Occipital lobe (tissue), 2 donors: ENCODE results near the gene MPPED2. TPM values are rescaled to one million over a fixed set of nuclear protein-coding genes. Genes with fewer than 3 reads are reported as not detected.
A peak's percentile ranks its signal among the peaks of the same experiment; 100 is the strongest.
"Not testable (repeated sequence)": the region's sequence is repeated elsewhere in the genome, so short reads cannot be mapped to it uniquely, and the experiment has no call there.

Experiments used
- DNase-seq: peaks from one replicate; lab custom pipeline; 2025; lab: John Stamatoyannopoulos, UW
- total RNA-seq: library from RNA; depleted of rRNA; stranded (reverse); fragments of >200 nt; gene quantifications from one replicate; pipeline ENCODE4 v1.2.3, GENCODE V29; 2014

Gene MPPED2
- total RNA-seq, 1 donor from 2014 or later = 70.5 TPM

DNA sequence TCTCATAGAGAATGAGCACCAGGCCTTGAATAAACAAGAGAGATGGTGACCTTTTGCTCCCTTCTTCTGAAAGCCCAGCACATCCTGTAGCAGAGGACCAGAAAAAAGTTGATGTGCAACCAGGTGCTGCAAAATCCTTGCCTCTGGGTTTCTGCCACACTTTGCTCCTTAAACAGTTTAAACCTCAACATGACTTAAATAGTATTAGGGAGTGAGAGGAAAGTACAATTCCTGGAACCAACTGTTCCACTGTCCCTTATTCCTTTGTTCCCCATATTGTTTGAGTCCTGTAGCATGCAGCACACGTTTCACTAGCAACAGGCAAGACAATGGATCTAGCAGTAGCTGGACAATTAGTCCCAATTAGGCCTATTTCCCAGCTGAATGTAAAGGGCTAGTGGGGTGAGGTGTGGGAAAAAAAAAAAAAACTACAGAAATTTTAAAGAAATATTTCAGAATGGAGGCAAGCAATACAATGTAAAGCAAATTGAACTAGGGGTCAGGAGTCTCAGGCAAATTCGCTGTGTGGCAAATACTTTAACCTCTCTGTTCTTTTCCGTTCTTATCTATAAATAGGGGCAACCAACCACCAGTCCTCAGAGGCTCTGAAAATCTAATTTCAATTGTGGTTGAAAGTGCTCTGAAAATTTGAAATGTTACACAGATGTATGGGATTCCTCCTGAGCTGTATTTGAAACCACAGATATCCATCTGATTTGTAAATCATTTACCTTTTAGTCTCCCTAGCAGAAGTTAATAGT lies 6.6 kb downstream of the MPPED2 start:
- no peak for DNase-seq

DNA sequence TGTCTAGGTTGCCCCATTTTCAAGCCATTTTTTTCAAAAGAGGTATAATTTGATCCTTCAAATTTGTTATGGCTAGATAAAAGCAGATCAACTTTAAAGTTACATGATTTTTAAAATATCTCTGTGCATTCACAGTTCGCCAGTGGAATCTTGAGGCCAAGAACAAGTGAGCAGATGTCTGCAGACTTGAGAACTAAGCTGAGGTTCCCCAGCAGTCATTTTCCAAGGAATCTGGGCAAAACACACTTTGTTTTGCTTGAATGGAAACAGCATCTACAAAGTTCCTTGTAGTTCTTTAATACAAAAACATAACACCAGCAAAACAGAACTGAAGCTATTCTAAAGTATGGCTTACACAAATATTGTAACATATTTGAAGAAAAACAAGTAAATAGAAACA lies 7.7 kb downstream of the MPPED2 start:
- DNase-seq = no peak

DNA sequence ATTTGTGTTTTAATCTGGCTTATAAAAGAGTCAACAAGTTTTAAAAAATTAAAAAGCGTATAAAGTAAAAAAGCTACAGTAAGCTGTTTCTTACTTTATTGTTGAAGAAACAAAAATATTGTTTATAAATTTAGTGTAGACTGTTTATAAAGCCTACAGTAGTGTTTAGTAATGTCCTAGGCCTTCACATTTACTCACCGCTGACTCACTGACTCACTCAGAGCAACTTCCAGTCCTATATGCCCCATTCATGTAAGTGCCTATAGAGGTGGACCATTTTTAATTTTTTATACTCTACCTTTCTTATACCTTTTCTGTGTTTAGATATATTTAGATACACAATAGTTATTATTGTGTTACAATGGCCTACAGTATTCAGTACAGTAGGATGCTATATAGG lies 12.2 kb downstream of the MPPED2 start:
- no peak for DNase-seq

DNA sequence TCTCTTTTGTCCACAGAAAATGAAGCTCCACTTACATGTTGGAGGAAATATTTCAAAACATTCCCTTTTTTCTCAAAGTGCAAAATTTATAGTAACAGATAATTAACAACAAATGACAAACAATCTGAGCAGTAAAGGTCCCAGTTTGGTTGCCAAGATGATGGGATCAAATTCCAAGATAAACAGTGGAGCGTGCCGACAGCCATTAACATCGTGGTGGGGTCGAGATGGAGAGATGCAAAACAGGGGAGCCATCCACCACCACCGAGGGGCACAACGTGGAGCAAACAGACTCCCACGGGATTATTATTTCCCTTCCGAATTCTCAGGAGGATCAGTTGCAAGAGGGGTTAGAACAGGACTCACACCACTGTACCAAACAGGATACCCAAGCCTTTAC lies 17.2 kb downstream of the MPPED2 start:
- no peak for DNase-seq

DNA sequence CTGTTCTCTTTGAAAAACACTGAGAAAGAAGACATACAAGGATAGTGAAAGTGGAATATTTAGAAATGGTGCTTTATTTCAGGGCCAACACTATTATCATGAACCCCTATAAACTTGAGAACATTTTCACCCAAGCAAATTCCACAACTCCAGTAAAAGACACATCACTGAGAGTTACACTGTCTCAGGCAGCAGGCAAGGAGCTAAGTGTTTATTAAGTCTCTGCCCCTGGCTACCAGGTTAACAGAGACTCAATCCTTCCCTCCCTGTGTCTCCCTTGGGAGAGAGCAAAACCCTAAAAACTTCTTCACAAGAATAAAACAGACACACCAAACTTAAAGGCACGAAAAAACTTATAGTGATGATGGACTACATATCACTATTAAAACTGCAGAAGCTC lies 18.5 kb downstream of the MPPED2 start:
- DNase-seq = no peak

DNA sequence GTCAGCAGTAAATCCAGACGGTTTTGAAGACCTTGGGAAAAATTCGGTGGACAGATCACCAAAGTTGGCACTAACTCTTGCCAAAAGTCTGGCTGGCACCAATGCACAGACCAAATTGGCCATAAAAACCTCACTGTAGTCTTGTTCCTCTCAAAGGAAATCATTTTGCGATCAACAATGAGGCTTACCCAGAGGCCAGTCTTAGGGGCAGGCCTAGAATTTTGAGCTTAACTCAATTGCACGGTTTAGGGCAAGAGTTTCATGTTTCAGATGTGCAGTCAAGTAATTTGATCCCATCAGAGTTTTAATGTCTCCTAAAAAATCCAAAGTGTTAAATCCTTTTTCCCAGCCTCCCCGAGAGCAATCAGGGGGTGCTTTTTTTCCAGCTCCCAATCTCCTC lies 19.0 kb downstream of the MPPED2 start:
- DNase-seq = no peak

DNA sequence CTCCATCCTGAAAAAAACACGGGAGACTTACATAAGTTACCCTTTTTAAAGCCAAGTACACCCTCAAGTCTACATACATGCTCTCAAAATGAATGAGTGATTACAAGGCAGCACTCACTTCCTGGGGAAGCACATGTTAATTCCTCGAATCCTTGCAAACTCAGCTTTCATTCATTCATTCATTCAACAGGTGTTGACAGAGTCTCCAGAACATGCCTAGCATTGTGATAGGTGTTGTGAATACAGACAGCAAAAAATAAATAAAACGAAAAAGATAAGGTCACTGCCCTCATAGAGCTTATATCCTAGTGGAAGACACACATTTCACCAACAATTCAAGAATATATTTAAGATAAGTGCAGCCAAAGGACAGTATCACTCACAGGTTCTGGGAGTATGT lies 19.7 kb downstream of the MPPED2 start:
- no peak for DNase-seq

DNA sequence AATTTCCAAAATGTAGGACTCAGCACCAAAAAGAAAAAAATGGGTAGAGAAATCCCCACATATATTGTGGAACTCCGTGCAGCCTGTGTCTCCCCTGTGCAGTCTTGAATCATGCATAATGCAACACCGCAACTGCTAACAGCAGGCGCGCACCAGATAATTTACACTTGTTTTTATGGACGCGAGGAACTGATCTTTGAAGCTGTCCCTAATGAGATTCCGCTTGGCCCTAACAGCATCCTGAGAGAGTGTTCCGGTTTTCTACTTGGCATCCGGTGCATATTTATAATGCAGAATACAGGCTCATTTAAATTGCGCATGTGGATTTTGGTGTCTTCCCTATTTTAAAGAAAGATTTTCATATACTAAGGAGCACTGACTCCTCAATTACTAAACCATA lies 21.1 kb downstream of the MPPED2 start:
- peak; percentile 24 for DNase-seq

DNA sequence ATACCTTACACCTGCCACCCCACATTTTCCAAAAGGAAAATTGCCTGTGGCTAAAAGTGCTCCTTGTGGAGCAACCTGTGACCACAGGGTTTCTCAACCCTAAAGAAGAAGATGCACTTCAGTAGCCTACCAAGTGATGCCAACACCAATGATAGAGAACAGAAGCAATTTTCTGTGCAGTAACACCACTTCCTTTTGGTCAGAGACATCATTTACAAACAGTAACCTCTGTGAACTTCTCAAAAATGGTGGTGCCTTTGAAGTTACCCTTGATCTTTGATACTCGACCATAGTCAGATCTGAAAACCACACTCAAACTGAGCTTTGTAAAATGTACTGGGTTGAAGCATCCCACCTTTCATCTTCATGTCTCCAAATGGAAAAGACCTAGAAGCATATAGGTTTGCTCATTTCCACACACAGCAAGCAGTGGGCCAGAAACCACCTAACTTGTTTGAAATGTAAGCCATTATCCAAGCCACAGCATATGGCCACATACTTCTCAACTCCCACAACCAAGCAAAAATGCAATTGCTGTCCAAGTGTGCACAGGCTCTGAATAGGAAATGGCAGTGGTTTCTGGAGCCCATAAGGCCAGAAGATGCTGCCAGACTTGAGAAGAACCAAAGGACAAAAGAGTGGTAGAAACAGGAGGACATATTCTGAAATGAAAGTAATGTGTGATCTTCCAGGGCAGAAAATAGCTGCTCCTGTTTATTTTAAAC lies 24.3 kb downstream of the MPPED2 start:
- no peak for DNase-seq

DNA sequence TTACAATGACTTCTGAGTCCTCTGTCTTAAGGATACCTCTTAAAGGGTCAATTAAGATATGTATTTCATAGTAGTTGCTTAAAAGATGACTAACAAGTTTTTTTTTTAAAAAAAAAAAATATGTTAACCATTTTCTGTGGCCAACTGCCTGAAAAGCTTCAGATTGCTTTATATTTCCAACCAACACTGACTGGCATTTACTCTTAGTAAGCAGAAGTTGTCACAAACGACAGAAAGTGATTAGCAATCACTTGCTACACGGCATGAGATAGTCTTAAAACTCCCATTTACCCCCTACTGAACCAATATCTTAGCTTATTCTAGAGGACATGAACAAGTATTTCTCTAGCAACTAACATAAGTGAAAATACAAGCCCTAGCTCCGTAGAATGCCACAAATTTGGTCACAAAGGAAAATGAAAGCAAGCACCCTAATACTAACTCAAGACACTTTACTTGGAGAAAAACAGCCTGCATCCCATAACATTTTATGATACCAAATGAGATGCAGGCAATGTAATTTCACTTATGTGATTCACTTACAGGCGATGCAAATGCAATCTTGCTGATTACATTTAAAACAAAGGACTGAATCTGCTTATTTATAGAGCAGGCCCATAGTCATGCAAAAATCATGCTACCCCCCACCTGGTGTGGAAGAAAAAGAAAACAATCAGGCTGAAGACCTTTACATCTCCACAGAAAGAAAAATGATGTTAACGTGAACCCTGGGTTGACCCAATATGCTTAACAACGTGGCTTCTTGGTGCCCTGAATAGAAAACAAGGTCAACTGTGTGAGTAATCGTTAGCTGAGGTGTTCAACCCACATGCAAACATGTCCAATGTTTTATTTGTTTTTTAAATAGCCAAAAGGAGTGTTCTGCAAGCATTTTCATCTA lies 25.7 kb downstream of the MPPED2 start:
- no peak for DNase-seq

DNA sequence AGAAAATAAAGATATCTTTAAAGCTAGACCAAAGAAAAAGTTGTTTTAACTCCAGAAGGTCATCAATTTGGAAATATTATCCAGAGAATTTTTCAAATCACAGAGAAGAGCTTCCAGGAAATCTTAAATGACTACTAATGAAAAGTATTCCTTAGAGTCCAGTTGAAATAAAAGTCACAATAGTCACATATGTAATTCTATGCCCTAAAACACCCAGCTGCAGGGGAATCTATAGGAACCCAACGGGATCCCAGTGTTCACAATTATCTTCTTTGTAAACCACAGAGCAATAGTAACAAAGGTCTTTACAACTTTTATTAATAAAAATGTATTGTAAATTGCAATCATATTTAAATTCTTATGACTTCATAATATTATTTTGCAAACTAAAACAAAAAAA lies 27.1 kb downstream of the MPPED2 start:
- DNase-seq = no peak

DNA sequence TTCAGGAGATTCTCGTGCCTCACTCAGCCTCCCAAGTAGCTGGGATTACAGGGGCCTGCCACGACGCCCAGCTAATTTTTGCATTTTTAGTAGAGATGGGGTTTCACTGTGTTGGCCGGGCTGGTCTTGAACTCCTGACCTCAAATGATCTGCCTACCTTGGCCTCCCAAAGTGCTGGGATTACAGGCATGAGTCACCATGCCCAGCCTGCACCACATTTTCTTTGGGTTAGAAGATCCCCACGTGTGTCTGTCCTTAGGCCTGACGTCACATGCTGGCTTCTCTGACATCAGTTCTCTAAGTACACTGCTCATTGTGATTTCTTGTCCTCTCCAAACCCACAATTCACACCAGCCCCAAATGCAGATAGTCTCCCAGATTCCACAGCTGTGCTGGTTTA lies 31.6 kb downstream of the MPPED2 start:
- DNase-seq = not testable (repeated sequence)

DNA sequence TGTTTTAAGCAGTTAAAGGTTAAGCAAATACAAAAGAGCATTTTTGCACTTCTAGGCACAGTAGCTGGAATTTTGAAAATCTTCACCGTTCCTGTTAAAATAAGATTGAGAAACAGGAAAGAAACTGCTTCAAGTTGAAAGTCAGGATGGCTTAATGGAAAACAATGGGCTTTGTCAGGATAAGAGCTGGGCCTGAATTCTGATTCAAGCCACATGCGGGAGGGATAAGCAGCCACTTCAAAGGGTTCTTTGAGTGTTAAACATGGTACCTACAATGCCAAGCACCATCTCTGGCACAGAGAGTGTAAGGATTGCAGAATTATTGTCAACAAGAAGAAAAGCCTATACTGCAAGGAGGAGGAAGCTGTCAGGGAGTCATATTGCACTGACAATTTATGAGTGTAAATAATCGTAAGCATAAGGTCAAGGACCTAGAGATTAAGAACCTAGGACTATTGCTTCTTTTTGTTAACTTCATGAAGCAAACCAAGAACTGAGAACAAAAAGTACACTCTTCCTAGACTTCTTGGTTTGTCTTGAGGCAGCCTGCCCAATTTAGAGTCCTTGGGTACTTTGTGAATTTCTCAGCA lies 32.5 kb downstream of the MPPED2 start:
- no peak for DNase-seq

DNA sequence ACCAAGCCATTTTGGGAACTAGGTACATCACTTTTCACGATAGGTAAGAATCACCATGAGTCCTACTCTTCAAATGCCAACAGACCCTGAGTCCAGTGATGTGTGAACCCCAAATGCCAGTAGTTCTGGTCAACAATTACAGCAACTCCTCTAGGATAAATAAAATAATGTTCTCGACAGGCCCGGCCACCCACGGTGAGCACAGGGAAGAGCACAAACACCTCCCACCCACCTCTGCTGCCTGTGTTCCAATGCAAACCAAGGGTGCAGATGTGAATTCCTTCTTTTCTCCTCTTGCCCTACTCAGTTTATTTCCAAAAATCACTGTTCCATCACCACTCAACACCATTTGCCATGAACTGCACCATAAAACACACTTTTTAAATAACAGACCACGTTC lies 33.3 kb downstream of the MPPED2 start:
- peak; percentile 10 for DNase-seq

DNA sequence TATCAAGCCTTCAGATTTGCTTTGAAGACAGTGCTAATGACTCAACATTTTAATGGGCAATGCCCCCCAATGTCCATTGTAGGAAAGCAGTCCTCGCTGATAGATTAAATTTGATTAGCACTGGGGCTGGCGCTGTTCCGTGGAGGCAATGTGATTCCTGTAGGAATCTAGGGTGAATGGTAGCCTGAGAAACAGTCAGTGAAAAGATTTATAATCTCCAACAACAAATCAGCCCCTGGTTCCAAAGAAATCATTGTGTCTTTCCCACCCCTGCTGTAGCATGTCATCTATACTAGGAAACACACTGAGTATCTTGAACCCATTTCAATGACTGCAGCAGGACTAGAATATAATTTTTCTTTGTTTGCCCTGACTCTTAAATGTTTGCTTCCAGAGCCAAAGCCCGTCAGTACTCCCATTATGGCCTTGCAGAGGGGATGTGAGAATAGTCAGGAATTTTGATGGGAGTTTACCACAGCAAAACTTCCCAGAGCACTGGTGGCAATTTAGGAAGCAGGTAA lies 36.1 kb downstream of the MPPED2 start:
- no peak for DNase-seq

DNA sequence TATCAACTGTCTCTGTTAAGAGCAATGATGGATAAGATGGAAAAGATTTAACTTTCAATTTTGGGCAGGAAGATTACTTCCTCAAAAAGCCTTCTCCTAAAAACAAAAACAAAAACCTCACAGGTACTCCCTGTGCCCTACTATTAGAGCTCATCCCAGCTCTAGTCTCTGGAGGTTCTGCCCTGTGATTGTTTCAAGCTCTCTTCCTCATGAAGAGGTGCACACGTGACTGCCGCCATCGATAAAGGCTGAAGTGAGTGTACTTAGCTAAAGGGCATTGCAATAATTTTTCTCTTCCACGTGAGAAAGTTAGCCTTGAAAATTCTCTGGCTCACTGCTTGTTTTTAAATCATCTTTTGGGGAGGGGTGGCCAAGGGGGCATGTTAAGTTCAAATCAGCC lies 36.6 kb downstream of the MPPED2 start:
- no peak for DNase-seq

DNA sequence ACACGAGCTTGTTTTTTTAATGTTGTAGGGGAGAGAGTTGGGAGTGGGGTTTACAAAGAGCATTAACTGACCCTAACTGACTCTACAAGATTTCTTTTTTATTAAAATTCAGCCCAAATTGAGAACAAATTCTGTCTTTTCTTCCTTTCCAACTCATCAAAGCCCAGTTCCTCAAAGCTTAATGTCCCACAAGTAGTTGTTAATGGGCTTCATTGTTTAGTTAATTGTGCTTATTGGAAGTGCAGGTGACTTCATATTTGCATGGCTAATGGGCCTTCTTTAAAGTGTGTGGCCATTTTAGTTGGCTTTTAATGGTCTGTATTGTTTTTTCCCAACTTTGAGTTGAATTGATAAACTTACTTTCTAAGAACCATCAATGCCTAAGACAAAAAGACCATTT lies 39.8 kb downstream of the MPPED2 start:
- no peak for DNase-seq

DNA sequence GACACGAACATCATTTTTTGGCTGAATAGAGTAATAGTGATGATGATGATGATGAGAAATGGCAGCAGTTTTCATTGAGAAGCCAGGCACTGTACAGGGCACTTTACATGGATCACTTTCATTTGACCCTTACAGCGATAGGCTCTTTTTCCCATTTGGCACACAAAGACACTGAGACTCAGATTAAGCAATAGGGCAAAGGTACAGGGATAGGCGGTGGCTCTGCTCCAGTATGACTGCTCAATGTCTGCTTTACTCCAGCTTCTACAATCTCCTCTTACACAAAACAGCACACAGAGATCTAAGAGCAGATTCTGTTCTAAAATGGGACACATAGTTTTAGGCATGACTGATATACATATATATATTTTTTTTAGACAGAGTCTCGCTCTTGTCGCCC lies 40.6 kb downstream of the MPPED2 start:
- DNase-seq = no peak

DNA sequence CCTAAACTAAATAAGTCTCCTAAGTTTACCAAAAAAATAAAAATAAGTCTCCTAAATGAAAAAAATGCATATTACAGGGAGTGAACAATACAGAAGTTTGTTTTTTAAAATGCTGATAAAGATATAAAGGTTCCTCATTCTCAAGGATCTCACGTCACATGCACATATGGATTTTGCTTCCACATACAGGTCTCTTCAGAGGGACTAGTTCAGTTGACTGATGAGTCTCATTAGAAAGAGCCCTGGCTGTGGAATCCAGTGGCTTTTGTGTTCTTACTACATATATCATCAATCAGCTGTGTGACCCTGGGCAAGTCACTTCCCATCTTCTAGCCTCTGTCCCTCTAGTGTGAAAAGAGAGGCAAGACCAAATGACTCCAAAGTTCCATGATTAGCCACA lies 43.1 kb downstream of the MPPED2 start:
- no peak for DNase-seq

DNA sequence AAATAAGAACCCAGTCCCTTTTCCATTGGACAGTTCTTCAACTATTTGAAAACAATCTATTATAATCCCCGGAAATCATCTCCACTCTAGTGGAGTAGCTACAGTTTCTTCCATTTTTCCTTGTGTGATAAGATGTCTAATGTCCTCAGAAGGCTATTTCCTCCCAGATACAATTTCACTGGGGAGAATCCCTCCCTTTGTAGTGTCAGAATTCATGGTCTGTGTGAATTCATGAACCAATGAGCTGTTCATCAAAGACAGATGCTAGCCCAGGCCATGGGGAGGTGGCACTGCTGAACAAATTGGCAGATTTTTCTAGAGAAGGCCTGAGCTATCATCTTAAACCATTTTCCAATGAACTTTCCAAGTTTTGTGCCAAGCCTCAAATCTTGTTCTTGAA lies 45.4 kb downstream of the MPPED2 start:
- no peak for DNase-seq

DNA sequence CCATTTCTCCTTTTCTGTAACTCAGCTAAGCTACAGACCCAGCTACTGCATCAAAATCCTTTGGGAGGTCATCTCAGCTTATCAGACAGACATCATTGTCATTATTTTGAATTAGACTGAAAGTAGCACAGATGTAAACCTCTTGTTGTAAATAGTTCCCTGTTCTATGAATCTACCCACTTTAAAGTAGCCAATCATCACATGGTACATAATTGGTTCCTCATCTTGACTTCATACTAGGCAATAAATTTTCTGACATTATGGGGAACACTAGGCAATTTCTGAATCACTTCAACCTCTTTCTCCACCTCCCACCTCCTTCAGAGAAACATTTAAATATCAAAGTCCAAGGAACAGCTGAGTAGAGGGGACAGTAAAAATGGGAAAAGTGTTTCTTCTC lies 47.9 kb downstream of the MPPED2 start:
- no peak for DNase-seq

DNA sequence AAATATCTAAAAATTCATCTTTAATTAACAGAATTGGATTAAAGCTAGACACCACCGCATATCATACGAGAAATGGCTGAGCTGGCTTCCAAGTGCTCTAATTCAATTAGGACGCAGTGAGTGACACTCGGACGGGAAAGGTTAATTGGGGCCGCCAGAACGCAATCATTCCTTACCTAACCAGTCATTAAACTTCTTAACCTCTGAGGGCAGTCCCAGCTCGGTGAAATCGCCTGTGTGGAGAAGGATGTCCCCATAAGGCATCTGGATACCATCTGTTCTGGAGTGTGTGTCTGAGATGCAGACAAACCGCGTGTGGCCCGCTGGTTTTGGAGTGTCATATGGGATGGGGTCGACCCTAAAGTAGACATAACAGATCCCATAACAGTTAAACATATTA lies 50.3 kb downstream of the MPPED2 start:
- no peak for DNase-seq
